Caco-2 (cell line): ENCODE results near the gene SRP9. TPM values are rescaled to one million over a fixed set of nuclear protein-coding genes. Genes with fewer than 3 reads are reported as not detected.
"Not testable (repeated sequence)": the region's sequence is repeated elsewhere in the genome, so short reads cannot be mapped to it uniquely, and the experiment has no call there.

ENCODE experiments used
- BruUV-seq: library from RNA; stranded (reverse); fragments of 400-500 nt; replicated peaks from 2 replicates; lab custom pipeline; 2021; lab: Mats Ljungman, UMichigan
- CTCF ChIA-PET: fragments of 300-600 bp; sonication (Branson Sonifier 250); formaldehyde crosslinking; loops from one replicate; lab custom pipeline; 2022; ENCODE audit warnings: antibody characterized with exemption; lab: Charles Lee
- POLR2A ChIA-PET: fragments of 300-600 bp; sonication (Branson Sonifier 250); formaldehyde crosslinking; loops from one replicate; lab custom pipeline; 2022; ENCODE audit warnings: antibody characterized with exemption; lab: Charles Lee
- DNase-seq, 2 experiments: peaks; one replicate each; pipeline versions ENCODE4 v3.0.0 to v3.0.0-alpha.2; 2020 to 2022
- H3K27me3 ChIP-seq: replicated peaks from 2 replicates; pipeline ENCODE4 v1.6.0; 2011; ENCODE audit warnings: low read length; ENCODE audit not compliant: control insufficient read depth, insufficient read depth
- H3K36me3 ChIP-seq: 2 replicates; pipeline ENCODE4 v1.5.1; 2011; ENCODE audit warnings: low read length; ENCODE audit not compliant: control insufficient read depth, insufficient read depth
- H3K4me1 ChIP-seq: fragments of 250-450 bp; sonication (Bioruptor Pico); 2 replicates; pipeline ENCODE4 v1.5.1; 2020; ENCODE audit warnings: mild to moderate bottlenecking
- H3K4me3 ChIP-seq: 2 replicates; pipeline ENCODE4 v1.5.1; 2011; ENCODE audit warnings: low read depth, mild to moderate bottlenecking, control low read depth, low read length
- H3K9me3 ChIP-seq: fragments of 250-450 bp; sonication (Bioruptor Pico); 2 replicates; pipeline ENCODE4 v1.5.1; 2020; ENCODE audit warnings: mild to moderate bottlenecking, moderate library complexity
- H3K27ac Mint-ChIP-seq: one replicate; pipeline ENCODE4 v1.8.0; 2022; ENCODE audit warnings: mixed read lengths; ENCODE audit not compliant: unreplicated experiment
- H3K27me3 Mint-ChIP-seq: one replicate; pipeline ENCODE4 v1.8.0; 2022; ENCODE audit warnings: mixed read lengths; ENCODE audit not compliant: insufficient read depth, unreplicated experiment
- H3K36me3 Mint-ChIP-seq: one replicate; pipeline ENCODE4 v1.8.0; 2022; ENCODE audit warnings: mild to moderate bottlenecking, mixed read lengths; ENCODE audit not compliant: insufficient read depth, unreplicated experiment
- H3K4me1 Mint-ChIP-seq: one replicate; pipeline ENCODE4 v1.8.0; 2022; ENCODE audit warnings: low read depth, mixed read lengths; ENCODE audit not compliant: unreplicated experiment
- H3K4me3 Mint-ChIP-seq: one replicate; pipeline ENCODE4 v1.8.0; 2022; ENCODE audit warnings: mild to moderate bottlenecking, moderate library complexity, mixed read lengths; ENCODE audit not compliant: unreplicated experiment
- H3K9me3 Mint-ChIP-seq: one replicate; pipeline ENCODE4 v1.8.0; 2022; ENCODE audit warnings: mixed read lengths; ENCODE audit not compliant: unreplicated experiment
- intact Hi-C: fragments of 100-400 bp; cut with micrococcal nuclease; formaldehyde crosslinking; loops from one replicate; pipeline ENCODE4 v1.10.0; 2022; ENCODE audit not compliant: unreplicated experiment
- total RNA-seq: library from RNA; stranded (reverse); gene quantifications from 2 replicates; pipeline ENCODE4 v1.2.3, GENCODE V29; 2022
- TF ChIP-seq, protein P1 (sequence below), 2 experiments: fragments of 200-600 bp in 1 of 2; IDR thresholded peaks; 1 replicate in 1 of 2; 2 replicates in 1 of 2; pipeline versions ENCODE4 v1.5.1 to v1.8.0; 2011 to 2022; ENCODE audit warnings: antibody characterized with exemption in 1 of 2, control low read depth in 1 of 2, inconsistent platforms in 1 of 2, low read depth in 1 of 2, low read length in 1 of 2, mild to moderate bottlenecking in 1 of 2, moderate library complexity in 1 of 2; ENCODE audit not compliant: insufficient read depth in 1 of 2, severe bottlenecking in 1 of 2, unreplicated experiment in 1 of 2

Gene SRP9
- total RNA-seq, 1 experiment from 2014 or later = 261 TPM

DNA sequence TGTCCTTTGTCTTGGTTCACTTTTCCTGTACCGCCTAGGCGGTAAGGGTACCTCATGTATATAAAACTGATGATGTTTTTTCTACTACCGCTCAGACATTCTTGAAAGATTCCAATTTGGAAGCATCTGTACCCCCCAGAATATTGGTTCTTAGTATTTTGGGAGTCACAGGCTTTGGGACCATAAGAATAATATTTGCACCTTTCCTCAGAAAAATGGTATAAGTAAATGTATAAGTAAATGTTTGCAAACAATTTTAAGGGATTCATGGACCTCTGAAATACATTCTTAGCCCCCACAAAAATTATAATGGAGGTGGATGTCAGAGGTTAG, 677 bp downstream of the SRP9 start:
- Histone ChIP-seq H3K9me3 (no peaks in the 10 kb centered on the region), H3K36me3 (no peaks in the 10 kb centered on the region; the same call in 1 of the 2 replicates), H3K4me1 (no peaks in the 10 kb centered on the region), H3K4me3 (peak overlapping the region; percentile 94), H3K27me3 (no peaks in the 10 kb centered on the region)
- intact Hi-C loops = no loop called here
- Mint-ChIP-seq H3K36me3 (peaks cover 22% of the 10 kb centered on the region), H3K27ac (no peak overlapping the region), H3K4me3 (no peak overlapping the region), H3K27me3 (no peaks in the 10 kb centered on the region), H3K4me1 (peaks cover 12% of the 10 kb centered on the region), H3K9me3 (no peaks in the 10 kb centered on the region)
- BruUV-seq = no TSS peak
- TF ChIP-seq, protein P1, sequence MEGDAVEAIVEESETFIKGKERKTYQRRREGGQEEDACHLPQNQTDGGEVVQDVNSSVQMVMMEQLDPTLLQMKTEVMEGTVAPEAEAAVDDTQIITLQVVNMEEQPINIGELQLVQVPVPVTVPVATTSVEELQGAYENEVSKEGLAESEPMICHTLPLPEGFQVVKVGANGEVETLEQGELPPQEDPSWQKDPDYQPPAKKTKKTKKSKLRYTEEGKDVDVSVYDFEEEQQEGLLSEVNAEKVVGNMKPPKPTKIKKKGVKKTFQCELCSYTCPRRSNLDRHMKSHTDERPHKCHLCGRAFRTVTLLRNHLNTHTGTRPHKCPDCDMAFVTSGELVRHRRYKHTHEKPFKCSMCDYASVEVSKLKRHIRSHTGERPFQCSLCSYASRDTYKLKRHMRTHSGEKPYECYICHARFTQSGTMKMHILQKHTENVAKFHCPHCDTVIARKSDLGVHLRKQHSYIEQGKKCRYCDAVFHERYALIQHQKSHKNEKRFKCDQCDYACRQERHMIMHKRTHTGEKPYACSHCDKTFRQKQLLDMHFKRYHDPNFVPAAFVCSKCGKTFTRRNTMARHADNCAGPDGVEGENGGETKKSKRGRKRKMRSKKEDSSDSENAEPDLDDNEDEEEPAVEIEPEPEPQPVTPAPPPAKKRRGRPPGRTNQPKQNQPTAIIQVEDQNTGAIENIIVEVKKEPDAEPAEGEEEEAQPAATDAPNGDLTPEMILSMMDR (IDR thresholded peaks at IDR 0.05; ENCODE audit: insufficient read depth in 1 of 2, low read depth in 1 of 2, low read length in 1 of 2, severe bottlenecking in 1 of 2, unreplicated experiment in 1 of 2) = no peak
- no peak for DNase-seq
- CTCF ChIA-PET = interaction anchor here (0.6 to 2.2 kb wide), 17 partner anchors 9 to 332 kb away, joined by 3 to 23 read pairs (median 8); partner anchors contain the start of genes EPHX1, PYCR2 and TMEM63A
- POLR2A ChIA-PET = interaction anchor here (0.8 to 1.9 kb wide), 14 partner anchors 8 to 350 kb away, joined by 3 to 23 read pairs (median 6); partner anchors contain the start of genes EPHX1, PYCR2, SDE2 and TMEM63A

DNA sequence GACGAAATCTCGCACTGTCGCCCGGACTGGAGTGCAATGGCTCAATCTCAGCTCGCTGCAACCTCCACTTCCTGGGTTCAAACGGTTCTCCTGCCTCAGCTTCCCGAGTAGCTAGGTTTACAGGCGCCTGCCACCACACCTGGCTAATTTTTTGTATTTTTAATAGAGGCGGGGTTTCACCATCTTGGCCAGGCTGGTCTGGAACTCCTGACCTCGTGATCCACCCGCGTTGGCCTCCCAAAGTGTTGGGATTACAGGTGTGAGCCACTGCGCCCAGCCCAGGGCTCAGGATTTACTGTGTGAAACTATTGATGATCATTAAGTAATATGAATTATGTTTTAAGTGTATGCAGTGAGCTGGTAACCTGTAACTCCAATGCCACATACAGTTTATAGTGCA, 1.5 kb downstream of the SRP9 start:
- H3K4me1 Mint-ChIP-seq, H3K27me3 Mint-ChIP-seq, intact Hi-C loops, BruUV-seq, H3K27ac Mint-ChIP-seq, H3K4me3 Mint-ChIP-seq, DNase-seq, H3K9me3 ChIP-seq, H3K36me3 ChIP-seq, H3K27me3 ChIP-seq, H3K4me1 ChIP-seq, H3K9me3 Mint-ChIP-seq, POLR2A ChIA-PET: not testable (repeated sequence)
- H3K4me3 ChIP-seq = peak overlapping the region; percentile 94
- H3K36me3 Mint-ChIP-seq = peaks cover 31% of the 10 kb centered on the region
- CTCF ChIA-PET = interaction anchor here (0.7 to 2.0 kb wide), 2 partner anchors 80 to 145 kb away, joined by 5 to 9 read pairs; partner anchors contain the start of gene PYCR2

- no peak for DNase-seq
- Histone ChIP-seq H3K4me3 (no peak overlapping the region), H3K9me3 (no peaks in the 10 kb centered on the region), H3K4me1 (no peaks in the 10 kb centered on the region), H3K36me3 (no peaks in the 10 kb centered on the region; the same call in 1 of the 2 replicates), H3K27me3 (no peaks in the 10 kb centered on the region)
- Mint-ChIP-seq H3K27ac (no peak overlapping the region), H3K9me3 (no peaks in the 10 kb centered on the region), H3K4me1 (peaks cover 6% of the 10 kb centered on the region), H3K36me3 (peaks cover 41% of the 10 kb centered on the region), H3K4me3 (no peak overlapping the region), H3K27me3 (no peaks in the 10 kb centered on the region)
- BruUV-seq = no TSS peak
- TF ChIP-seq, protein P1 (IDR thresholded peaks at IDR 0.05; ENCODE audit: insufficient read depth in 1 of 2, low read depth in 1 of 2, low read length in 1 of 2, severe bottlenecking in 1 of 2, unreplicated experiment in 1 of 2) = no peak
- POLR2A ChIA-PET = interaction anchor here (0.6 kb wide), 1 partner anchor 103 kb away, joined by 7 read pairs; no protein-coding TSS in a partner anchor
- intact Hi-C loops = no loop called here
- CTCF ChIA-PET = no interaction called here
Observed at GRCh38 chr1:225780134-225780533, 2.5 kb downstream of the SRP9 start.
